Activated naive CD8-positive, alpha-beta T cell treated with anti-CD3 and anti-CD28 coated beads for 36 hours (primary cell): Measurements from ENCODE around the gene VRK2. TPM values are rescaled to one million over a fixed set of nuclear protein-coding genes. Genes with fewer than 3 reads are reported as not detected.
"Not testable (repeated sequence)": the region's sequence is repeated elsewhere in the genome, so short reads cannot be mapped to it uniquely, and the experiment has no call there.

Experiments
- DNase-seq: peaks from one replicate; pipeline ENCODE4 v3.0.0; 2021
- H3K27ac Mint-ChIP-seq: one replicate; pipeline ENCODE4 v1.8.0; 2022; ENCODE audit warnings: mild to moderate bottlenecking, moderate library complexity, mixed read lengths
- H3K27me3 Mint-ChIP-seq: one replicate; pipeline ENCODE4 v1.8.0; 2022; ENCODE audit warnings: mild to moderate bottlenecking, mixed read lengths
- H3K36me3 Mint-ChIP-seq: one replicate; pipeline ENCODE4 v1.8.0; 2021; ENCODE audit warnings: mild to moderate bottlenecking, mixed read lengths
- H3K4me1 Mint-ChIP-seq: one replicate; pipeline ENCODE4 v1.8.0; 2021; ENCODE audit warnings: mixed read lengths
- H3K4me3 Mint-ChIP-seq: one replicate; pipeline ENCODE4 v1.8.0; 2022; ENCODE audit warnings: mild to moderate bottlenecking, moderate library complexity, mixed read lengths
- H3K9me3 Mint-ChIP-seq: one replicate; pipeline ENCODE4 v1.8.0; 2022; ENCODE audit warnings: mixed read lengths
- total RNA-seq, 2 experiments: library from RNA; stranded (reverse); gene quantifications; one replicate each; pipeline ENCODE4 v1.2.3, GENCODE V29; 2021

Gene VRK2
- total RNA-seq, 2 experiments from 2014 or later = 21.8 to 24.0 TPM

- Mint-ChIP-seq H3K27me3 (no peaks in the 10 kb centered on the region), H3K27ac (no peak overlapping the region), H3K4me3 (no peak overlapping the region), H3K4me1 (peaks cover 9% of the 10 kb centered on the region), H3K36me3 (peaks cover 44% of the 10 kb centered on the region), H3K9me3 (peaks cover 11% of the 10 kb centered on the region)
- no peak for DNase-seq
Measured at GRCh38 chr2:58070765-58071164, 24.2 kb downstream of the VRK2 start.

- Mint-ChIP-seq H3K4me1 (peaks cover 4% of the 10 kb centered on the region), H3K9me3 (peaks cover 11% of the 10 kb centered on the region), H3K4me3 (no peak overlapping the region), H3K27ac (no peak overlapping the region), H3K36me3 (peaks cover 39% of the 10 kb centered on the region), H3K27me3 (no peaks in the 10 kb centered on the region)
- no peak for DNase-seq
Measured at GRCh38 chr2:58072102-58072501, 25.5 kb downstream of the VRK2 start.

GRCh38 chr2:58073008-58073407, 26.4 kb downstream of the VRK2 start:
- H3K9me3 Mint-ChIP-seq = peaks cover 11% of the 10 kb centered on the region
- H3K4me3 Mint-ChIP-seq = no peak overlapping the region
- H3K27me3 Mint-ChIP-seq = no peaks in the 10 kb centered on the region
- H3K4me1 Mint-ChIP-seq = peaks cover 4% of the 10 kb centered on the region
- peaks cover 38% of the 10 kb centered on the region for H3K36me3 Mint-ChIP-seq
- DNase-seq = no peak
- H3K27ac Mint-ChIP-seq = no peak overlapping the region

GRCh38 chr2:58073751-58074150, 27.1 kb downstream of the VRK2 start:
- Mint-ChIP-seq H3K4me3 (no peak overlapping the region), H3K27me3 (no peaks in the 10 kb centered on the region), H3K4me1 (peaks cover 4% of the 10 kb centered on the region), H3K9me3 (peaks cover 5% of the 10 kb centered on the region), H3K27ac (no peak overlapping the region), H3K36me3 (peaks cover 31% of the 10 kb centered on the region)
- DNase-seq = no peak

- Mint-ChIP-seq H3K27ac (no peak overlapping the region), H3K36me3 (peaks cover 15% of the 10 kb centered on the region), H3K4me1 (peaks cover 4% of the 10 kb centered on the region), H3K4me3 (no peak overlapping the region), H3K27me3 (no peaks in the 10 kb centered on the region), H3K9me3 (no peaks in the 10 kb centered on the region)
- DNase-seq = no peak
Measured at GRCh38 chr2:58081000-58081399, 34.4 kb downstream of the VRK2 start.

GRCh38 chr2:58089081-58089480, 42.5 kb downstream of the VRK2 start:
- Mint-ChIP-seq H3K36me3 (peaks cover 42% of the 10 kb centered on the region), H3K4me3 (no peak overlapping the region), H3K27me3 (no peaks in the 10 kb centered on the region), H3K9me3 (peaks cover 5% of the 10 kb centered on the region), H3K27ac (no peak overlapping the region), H3K4me1 (peaks cover 8% of the 10 kb centered on the region)
- DNase-seq = no peak

- H3K36me3 Mint-ChIP-seq = peaks cover 46% of the 10 kb centered on the region
- not testable (repeated sequence) for H3K9me3 Mint-ChIP-seq, H3K27me3 Mint-ChIP-seq, H3K4me1 Mint-ChIP-seq, H3K27ac Mint-ChIP-seq, DNase-seq, H3K4me3 Mint-ChIP-seq
Measured at GRCh38 chr2:58092772-58093171, 46.2 kb downstream of the VRK2 start.

GRCh38 chr2:58097025-58097424, 50.4 kb downstream of the VRK2 start:
- H3K27ac Mint-ChIP-seq = no peak overlapping the region
- no peak for DNase-seq
- H3K36me3 Mint-ChIP-seq = peaks cover 30% of the 10 kb centered on the region
- H3K27me3 Mint-ChIP-seq = no peaks in the 10 kb centered on the region
- H3K9me3 Mint-ChIP-seq = peaks cover 10% of the 10 kb centered on the region
- no peak overlapping the region for H3K4me3 Mint-ChIP-seq
- peaks cover 12% of the 10 kb centered on the region for H3K4me1 Mint-ChIP-seq

GRCh38 chr2:58098254-58099095, 51.9 kb downstream of the VRK2 start:
- no peak for DNase-seq
- no peak overlapping the region for H3K27ac Mint-ChIP-seq
- peaks cover 25% of the 10 kb centered on the region for H3K36me3 Mint-ChIP-seq
- H3K4me1 Mint-ChIP-seq = peaks cover 4% of the 10 kb centered on the region
- H3K27me3 Mint-ChIP-seq = no peaks in the 10 kb centered on the region
- H3K4me3 Mint-ChIP-seq = no peak overlapping the region
- peaks cover 5% of the 10 kb centered on the region for H3K9me3 Mint-ChIP-seq

GRCh38 chr2:58099096-58099769, 52.6 kb downstream of the VRK2 start:
- Mint-ChIP-seq H3K4me1 (peaks cover 4% of the 10 kb centered on the region), H3K36me3 (peaks cover 23% of the 10 kb centered on the region), H3K27me3 (no peaks in the 10 kb centered on the region), H3K4me3 (no peak overlapping the region), H3K9me3 (peaks cover 5% of the 10 kb centered on the region), H3K27ac (no peak overlapping the region)
- no peak for DNase-seq

- H3K4me3 Mint-ChIP-seq = no peak overlapping the region
- no peaks in the 10 kb centered on the region for H3K27me3 Mint-ChIP-seq
Measured at GRCh38 chr2:58101500-58101899, 54.9 kb downstream of the VRK2 start.

GRCh38 chr2:58106896-58107295, 60.3 kb downstream of the VRK2 start:
- H3K4me3 Mint-ChIP-seq = no peak overlapping the region
- H3K27ac Mint-ChIP-seq = no peak overlapping the region
- DNase-seq = no peak
- peaks cover 11% of the 10 kb centered on the region for H3K36me3 Mint-ChIP-seq
- no peaks in the 10 kb centered on the region for H3K9me3 Mint-ChIP-seq
- H3K4me1 Mint-ChIP-seq = peaks cover 6% of the 10 kb centered on the region
- no peaks in the 10 kb centered on the region for H3K27me3 Mint-ChIP-seq

More at GRCh38 chr2:58101500-58101899, 54.9 kb downstream of the VRK2 start:
- H3K9me3 Mint-ChIP-seq = no peaks in the 10 kb centered on the region
- H3K36me3 Mint-ChIP-seq = peaks cover 9% of the 10 kb centered on the region
- H3K27ac Mint-ChIP-seq = no peak overlapping the region
- DNase-seq = no peak
- peaks cover 4% of the 10 kb centered on the region for H3K4me1 Mint-ChIP-seq

- no peak for DNase-seq
- Mint-ChIP-seq H3K27ac (no peak overlapping the region), H3K4me3 (no peak overlapping the region), H3K9me3 (no peaks in the 10 kb centered on the region), H3K36me3 (peaks cover 10% of the 10 kb centered on the region), H3K27me3 (no peaks in the 10 kb centered on the region), H3K4me1 (peaks cover 6% of the 10 kb centered on the region)
Measured at GRCh38 chr2:58107803-58108710, 61.5 kb downstream of the VRK2 start.

GRCh38 chr2:58109481-58109880, 62.9 kb downstream of the VRK2 start:
- Mint-ChIP-seq H3K36me3 (peaks cover 13% of the 10 kb centered on the region), H3K27me3 (no peaks in the 10 kb centered on the region), H3K4me1 (peaks cover 6% of the 10 kb centered on the region), H3K9me3 (no peaks in the 10 kb centered on the region), H3K27ac (no peak overlapping the region), H3K4me3 (no peak overlapping the region)
- no peak for DNase-seq

GRCh38 chr2:58110765-58111164, 64.2 kb downstream of the VRK2 start:
- Mint-ChIP-seq H3K4me3 (no peak overlapping the region), H3K4me1 (peaks cover 6% of the 10 kb centered on the region), H3K9me3 (no peaks in the 10 kb centered on the region), H3K27ac (no peak overlapping the region), H3K36me3 (peaks cover 14% of the 10 kb centered on the region), H3K27me3 (no peaks in the 10 kb centered on the region)
- no peak for DNase-seq
